GM11168 (cell line): Measurements from ENCODE around the gene OTOG.

Source experiments
- in situ Hi-C: fragments of 300-500 bp; cut with MboI; formaldehyde crosslinking; loops from one replicate; pipeline ENCODE4 v1.12.0; 2022; ENCODE audit warnings: low sequenced_read_pairs; ENCODE audit not compliant: unreplicated experiment

OTOG gene

DNA sequence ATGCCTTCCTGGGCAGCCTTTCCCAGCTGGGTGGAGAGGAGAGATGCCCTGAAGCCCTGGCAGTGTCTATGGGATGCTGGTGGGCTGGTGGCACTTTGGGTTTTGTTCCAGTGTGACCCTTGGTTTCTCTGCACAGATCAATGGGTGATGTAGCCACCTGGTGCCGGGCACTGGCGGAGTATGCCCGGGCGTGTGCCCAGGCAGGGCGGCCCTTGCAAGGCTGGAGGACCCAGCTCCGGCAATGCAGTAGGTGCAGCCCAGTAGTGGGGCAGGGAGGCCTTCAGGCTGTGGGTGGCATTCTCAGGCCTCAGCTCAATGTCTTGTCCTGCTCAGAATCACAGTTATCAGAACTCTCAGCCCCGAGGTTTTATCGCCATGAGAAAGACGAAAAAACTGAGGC is 11.9 kb downstream of the OTOG start:
- in situ Hi-C loops, result no loop called here

- in situ Hi-C loops, result no loop called here
These were observed 12.5 kb downstream of the OTOG start for GRCh38 chr11:17559341-17560087.

GRCh38 chr11:17560281-17561110 is 13.4 kb downstream of the OTOG start:
- in situ Hi-C loops, result no loop called here

GRCh38 chr11:17561111-17561415 is 14.0 kb downstream of the OTOG start:
- in situ Hi-C loops, result no loop called here

- in situ Hi-C loops, result no loop called here
These were observed 14.5 kb downstream of the OTOG start for GRCh38 chr11:17561526-17561925.

DNA sequence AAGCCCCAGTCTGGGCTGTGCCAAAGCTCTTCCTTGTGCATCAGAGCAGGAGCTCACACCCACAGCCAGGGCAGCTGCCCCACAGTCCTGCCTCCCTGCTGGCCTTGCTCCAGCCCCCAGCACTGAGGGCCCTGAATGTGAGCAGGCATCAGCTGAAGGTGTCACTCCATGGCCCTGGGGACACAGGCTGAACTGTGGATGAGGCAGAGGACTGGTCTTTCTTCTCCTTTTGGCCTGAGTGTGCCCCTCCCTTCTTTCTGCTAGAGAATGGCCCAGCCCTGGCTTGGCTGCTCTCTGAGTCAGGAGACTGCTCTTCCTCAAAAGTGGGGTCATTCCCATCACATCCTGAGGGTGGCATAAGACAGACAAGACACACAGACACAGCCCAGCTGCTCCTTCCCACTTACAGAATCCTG is 16.2 kb downstream of the OTOG start:
- in situ Hi-C loops, result no loop called here

DNA sequence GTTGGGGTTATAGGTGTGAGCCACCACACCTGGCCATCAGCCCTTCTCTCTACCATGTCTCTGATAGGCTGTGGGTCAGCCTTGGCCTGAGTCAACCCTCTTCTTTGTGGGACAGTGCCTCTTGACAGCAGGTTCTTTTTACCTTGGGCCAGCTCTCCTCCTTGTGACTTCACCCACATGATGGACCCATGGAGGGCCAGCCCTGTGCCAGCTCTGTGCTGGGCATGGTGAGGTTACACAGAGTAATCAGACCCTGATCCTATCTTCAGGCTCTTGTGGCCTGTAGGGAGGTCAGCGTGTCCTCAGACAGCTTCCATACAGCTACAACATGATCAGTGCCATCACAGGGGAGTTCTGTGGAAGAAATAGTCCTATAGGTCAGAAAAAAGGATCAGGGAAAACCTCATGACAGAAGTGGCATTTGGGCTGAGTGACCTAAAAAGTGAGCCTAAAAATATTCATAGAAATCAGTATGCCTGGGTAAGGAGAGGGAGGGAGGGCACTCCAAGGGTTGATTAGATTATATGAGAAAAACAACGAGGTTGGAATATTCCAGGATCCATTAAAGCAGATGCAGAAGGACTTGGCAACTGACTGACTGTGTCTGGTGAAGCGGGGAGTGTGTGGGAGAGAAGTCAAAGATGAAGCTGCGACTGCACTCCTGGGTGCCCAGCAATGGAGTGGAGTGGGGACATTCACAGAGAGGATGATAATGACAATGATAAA is 17.1 kb downstream of the OTOG start:
- in situ Hi-C loops, result no loop called here

GRCh38 chr11:17564687-17565042 is 17.6 kb downstream of the OTOG start:
- in situ Hi-C loops, result no loop called here

DNA sequence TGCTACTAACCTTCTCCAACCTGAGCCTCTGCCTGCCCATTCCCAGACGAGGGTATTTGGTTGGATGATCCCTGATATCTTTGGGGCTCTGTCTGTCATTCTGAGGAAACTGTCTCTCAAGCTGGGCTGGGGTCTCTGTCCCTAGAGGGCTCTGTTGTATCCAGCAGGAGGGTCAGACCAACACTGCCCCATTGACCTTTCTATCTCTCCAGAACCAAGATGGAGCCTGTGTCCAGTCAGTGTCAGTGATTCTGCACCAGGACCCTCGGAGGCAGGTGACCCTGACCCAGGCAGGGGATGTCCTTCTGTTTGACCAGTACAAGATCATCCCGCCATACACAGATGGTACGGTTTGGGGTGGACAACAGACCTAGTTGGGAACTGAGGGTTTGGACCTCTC is 21.9 kb downstream of the OTOG start:
- in situ Hi-C loops, result no loop called here

DNA sequence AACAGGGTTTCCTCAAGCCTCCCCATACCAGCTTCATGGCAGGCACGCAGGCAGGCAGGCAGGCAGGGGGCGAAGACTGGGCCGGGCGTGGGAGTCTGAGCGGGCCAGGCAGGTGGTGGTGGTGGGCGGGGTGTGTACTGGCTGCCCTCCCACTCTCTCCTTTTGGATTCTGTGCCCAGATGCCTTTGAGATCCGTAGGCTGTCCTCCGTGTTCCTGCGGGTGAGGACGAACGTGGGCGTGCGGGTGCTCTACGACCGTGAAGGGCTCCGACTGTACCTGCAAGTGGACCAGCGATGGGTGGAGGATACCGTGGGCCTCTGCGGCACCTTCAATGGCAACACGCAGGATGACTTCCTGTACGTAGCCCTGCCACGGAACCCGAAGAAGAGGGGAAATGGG is 23.0 kb downstream of the OTOG start:
- in situ Hi-C loops, result no loop called here

DNA sequence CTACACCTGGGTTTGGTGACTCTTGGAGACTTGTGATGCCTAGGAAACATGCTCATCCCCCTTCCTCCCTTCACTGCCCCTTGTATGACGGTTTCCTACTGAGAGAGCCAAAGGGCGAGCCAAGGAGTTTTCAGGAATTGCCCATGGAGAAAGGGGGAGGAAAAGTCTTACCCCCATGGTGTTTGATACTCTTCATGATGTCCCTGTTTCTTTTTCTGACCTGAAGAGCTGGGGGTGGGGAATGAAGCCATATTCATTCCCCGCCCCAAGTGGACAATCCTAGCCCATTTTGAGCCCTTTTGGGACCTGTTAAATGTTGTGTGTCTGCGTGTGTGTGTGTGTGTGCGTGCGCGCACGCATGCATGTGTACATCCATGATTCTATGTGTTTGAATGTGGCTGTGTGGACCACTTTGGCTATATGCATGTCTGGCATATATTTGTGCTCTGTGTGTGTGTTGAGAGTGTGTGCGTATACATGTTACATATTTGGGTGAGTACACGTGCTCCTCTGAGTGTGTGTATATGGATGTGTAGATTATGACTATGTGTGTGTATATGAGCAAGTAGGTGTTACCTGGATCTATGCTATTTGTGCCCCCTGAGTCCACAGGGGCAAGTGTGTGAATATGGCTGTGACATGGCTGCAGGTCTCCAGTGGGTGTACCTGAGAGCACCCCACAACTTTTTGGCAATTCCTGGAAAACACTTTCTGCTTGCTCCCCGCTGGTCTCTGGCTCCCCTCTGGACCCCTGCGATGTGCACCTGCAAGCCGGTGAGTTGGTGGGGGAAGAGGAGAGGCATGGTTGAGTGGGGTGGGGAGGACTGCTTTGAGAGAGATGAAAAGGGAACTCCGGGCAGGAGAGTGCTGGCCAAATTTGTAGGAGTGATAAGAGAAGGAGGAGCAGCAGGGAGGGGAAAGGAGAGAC is 24.6 kb downstream of the OTOG start:
- in situ Hi-C loops, result no loop called here

DNA sequence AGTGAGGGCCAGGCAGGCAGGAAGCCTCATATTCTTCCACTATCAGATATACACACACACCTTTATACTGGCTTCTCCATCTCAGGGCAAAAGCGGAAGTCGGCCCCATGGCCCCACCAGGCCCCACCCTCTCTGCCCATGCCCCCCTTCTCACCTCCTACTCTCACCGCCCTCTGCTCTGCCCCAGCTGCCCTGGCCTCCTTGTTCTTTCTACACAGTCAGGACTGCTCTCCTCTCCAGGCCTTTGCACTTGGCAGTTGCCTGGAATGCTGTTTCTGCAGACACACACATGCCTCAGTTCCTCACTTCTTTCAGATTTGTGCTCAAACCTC is 25.3 kb downstream of the OTOG start:
- in situ Hi-C loops, result no loop called here

- in situ Hi-C loops, result no loop called here
These were observed 25.9 kb downstream of the OTOG start for GRCh38 chr11:17572791-17573460.

DNA sequence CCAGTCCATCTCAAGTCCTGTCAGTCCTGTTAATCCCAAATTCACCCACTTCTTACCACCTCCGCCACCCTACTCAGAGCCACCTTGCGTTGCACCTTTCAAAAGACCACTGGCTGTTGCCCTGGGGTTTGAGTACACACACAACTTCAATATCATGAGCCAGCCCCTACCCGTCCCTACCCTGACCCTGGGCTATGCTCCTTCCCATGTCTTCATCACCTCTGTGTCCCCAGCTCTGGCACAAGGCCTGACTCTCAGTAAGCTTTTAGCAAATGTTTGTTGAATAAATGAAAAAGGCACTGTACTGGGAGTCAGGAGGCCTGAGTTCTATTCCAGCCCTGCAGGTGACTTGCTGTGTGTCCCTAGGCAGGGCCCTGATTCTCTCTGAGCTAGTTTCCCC is 26.5 kb downstream of the OTOG start:
- in situ Hi-C loops, result no loop called here

DNA sequence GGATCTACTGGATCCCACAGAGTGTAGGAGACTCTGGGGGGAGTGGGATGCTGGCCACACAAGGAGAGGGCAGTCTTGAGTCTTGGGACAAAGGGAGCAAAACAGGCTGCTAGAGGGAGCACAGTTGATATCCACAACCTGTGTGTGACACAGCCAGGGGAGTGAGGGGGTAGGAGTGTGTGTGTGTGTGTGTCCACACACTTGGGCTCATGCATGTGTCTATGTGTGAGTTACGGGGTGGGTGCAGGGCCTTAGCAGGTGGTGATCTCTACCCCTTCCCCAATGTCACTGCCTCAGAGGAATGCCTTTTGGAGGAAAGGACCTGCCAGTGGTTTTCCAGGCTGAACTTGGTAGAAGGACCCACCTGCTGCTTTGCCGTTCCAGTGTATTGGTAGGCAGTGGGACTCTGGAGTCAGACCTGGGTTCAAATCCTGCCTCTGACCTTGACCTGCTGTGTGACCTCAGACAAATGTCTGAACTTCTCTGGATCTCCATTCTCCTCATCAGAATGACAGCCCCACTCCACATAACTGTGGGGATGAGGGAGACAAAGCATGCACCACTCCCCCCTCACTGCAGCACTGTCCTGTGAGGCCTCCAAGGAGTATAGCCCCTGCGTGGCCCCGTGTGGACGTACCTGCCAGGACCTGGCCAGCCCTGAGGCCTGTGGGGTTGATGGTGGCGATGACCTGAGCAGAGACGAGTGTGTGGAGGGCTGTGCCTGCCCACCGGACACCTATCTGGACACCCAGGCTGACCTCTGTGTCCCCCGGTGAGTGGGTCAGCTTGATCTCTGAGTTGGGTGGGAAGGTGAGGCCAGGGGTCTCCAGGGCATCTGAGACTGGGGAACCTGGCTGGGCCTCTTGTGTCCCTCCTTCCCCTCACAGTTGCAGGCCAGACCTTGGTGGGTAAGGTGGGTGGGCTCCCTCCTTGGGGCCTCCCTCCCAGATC is 27.4 kb downstream of the OTOG start:
- in situ Hi-C loops, result no loop called here

DNA sequence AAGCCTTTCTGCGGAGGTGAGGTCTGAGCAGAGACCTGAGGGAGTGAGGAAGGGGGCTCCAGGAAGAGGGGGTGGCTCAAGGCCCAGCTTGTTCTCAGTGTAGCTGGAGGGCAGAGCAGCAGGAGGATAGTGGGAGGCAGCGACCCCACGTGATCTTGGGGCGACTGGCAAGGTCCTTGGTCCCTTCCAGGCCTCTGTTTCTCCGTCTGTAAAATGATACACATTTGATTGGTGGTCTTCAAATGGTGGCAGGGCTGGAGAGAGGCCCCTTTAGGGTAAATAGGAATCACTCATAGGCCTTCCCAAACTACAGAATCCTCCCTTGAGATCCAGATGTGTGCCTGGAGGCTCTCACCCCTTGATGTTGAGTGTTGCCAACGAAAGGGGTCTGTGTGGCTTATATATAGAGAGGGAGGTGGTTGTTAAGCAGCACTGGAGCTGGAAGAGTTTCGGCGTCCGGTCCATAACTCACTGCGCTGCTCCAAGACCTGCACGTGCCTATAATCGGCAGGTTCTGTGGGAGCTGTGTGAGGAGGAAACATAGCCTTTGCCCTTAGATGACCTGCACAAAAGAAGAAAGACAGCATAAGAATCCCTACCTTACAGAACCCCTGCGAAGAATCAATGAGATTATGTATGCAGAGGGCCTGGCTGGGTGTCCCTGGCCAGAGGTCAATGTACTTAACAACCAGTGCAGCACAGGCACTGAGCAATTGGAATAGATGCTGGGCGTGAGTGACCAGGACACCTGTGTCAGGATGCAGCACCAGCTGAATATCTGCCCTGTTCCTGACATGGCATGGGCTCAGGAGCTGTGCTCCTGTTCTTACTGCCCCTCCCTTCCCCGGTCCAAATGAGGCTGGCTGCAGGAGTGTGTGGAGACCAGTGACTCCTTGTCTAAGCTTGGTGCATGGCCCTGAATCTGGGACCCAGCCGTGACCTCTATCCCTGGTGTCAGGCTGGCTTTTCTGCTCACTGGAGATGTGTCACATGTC is 28.7 kb downstream of the OTOG start:
- in situ Hi-C loops, result no loop called here

DNA sequence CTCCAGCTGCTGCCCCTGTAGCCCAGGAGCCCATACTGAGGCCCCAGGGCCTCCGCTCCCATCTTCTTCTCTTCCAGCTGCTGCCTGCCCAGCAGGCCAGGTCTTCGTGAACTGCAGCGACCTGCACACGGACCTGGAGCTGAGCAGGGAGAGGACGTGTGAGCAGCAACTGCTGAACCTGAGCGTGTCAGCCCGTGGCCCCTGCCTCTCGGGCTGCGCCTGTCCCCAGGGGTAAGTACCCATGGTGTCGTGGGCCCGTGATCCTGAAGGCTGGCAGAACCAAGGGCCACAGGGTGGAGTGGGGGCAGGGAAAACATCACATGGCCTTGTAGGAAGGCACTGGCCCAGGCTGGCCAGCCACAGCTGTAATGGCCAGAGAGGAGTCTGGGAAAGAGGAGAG is 31.2 kb downstream of the OTOG start:
- in situ Hi-C loops, result no loop called here

DNA sequence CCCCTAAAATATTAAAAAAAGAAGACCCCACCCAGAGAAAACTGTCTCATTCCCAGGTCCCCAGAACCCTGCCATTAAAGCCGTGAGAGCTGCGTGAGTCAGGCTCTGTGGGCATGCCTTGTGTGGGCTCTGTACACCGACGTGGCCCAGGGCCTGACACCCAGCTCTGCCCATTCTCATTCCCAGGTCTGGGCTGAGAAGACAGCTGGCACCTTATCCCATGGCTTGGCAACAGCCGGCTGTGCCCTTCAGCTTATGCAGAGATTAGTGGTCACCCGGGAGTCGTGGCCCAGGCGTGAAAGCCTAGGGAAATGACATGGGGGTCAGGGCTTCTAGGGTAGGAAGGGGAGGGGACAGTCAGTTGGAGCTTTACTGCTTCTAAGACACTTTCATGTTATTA is 31.9 kb downstream of the OTOG start:
- in situ Hi-C loops, result no loop called here
